HepG2 (cell line): ENCODE results near the gene TBX6. TPM values are rescaled to one million over a fixed set of nuclear protein-coding genes. Genes with fewer than 3 reads are reported as not detected.
A peak's percentile ranks its signal among the peaks of the same experiment; 100 is the strongest.

Experiments
- CC2D1A ChIP-seq: sonication (generic); formaldehyde crosslinking; IDR thresholded peaks from 2 replicates; pipeline ENCODE4 v1.8.1; 2023; ENCODE audit warnings: mild to moderate bottlenecking, missing genetic modification reagents
- DMAP1 ChIP-seq: IDR thresholded peaks from 2 replicates; pipeline ENCODE4 v1.6.1; 2016
- FOXK2 ChIP-seq: fragments of 450-650 bp; IDR thresholded peaks from 2 replicates; pipeline ENCODE4 v1.6.1; 2016
- HES4 ChIP-seq: sonication (generic); formaldehyde crosslinking; IDR thresholded peaks from 2 replicates; pipeline ENCODE4 v1.9.0; 2021; ENCODE audit warnings: mild to moderate bottlenecking, missing genetic modification reagents, borderline replicate concordance
- HMG20B ChIP-seq: conservative IDR thresholded peaks from 2 replicates; pipeline ENCODE4 v1.6.1; 2016; ENCODE audit warnings: missing genetic modification reagents, missing compliant biosample characterization
- MTA1 ChIP-seq: sonication (generic); formaldehyde crosslinking; IDR thresholded peaks from 2 replicates; pipeline ENCODE4 v1.4.0; 2020; ENCODE audit warnings: missing genetic modification reagents, mild to moderate bottlenecking, borderline replicate concordance
- RBM22 ChIP-seq: fragments of 200-400 bp; formaldehyde crosslinking; optimal IDR thresholded peaks from 2 replicates; pipeline ENCODE3; 2017; ENCODE audit warnings: mild to moderate bottlenecking, low read length, moderate library complexity
- SP4 ChIP-seq: sonication (generic); formaldehyde crosslinking; IDR thresholded peaks from 2 replicates; pipeline ENCODE4 v1.8.1; 2023; ENCODE audit warnings: mild to moderate bottlenecking, missing genetic modification reagents
- SRSF1 ChIP-seq: fragments of 200-400 bp; formaldehyde crosslinking; optimal IDR thresholded peaks from 2 replicates; pipeline ENCODE3; 2017; ENCODE audit warnings: mild to moderate bottlenecking, low read depth, low read length, moderate library complexity
- ZNF24 ChIP-seq: fragments of 450-650 bp; IDR thresholded peaks from 2 replicates; pipeline ENCODE4 v1.6.1; 2017; ENCODE audit warnings: antibody characterized with exemption, mild to moderate bottlenecking
- ZNF577 ChIP-seq: sonication (generic); formaldehyde crosslinking; IDR thresholded peaks from 2 replicates; pipeline ENCODE4 v1.4.0; 2020; ENCODE audit warnings: mild to moderate bottlenecking, low read depth, missing genetic modification reagents, borderline replicate concordance
- ZNF615 ChIP-seq: sonication (generic); formaldehyde crosslinking; IDR thresholded peaks from 2 replicates; pipeline ENCODE4 v1.5.0; 2020; ENCODE audit warnings: mild to moderate bottlenecking, missing genetic modification reagents, borderline replicate concordance
- polyA plus RNA-seq, 8 experiments: library from polyadenylated mRNA; depleted of rRNA in 3 of 8; stranded (reverse) in 7 of 8; unstranded in 1 of 8; fragments of >200 nt; fragmentation: Illumina TruSeq in 4 of 8; extraction: Trizol in 4 of 8; gene quantifications; 2 replicates each; pipeline versions ENCODE4 v1.2.1 to v1.2.3, GENCODE V29; 2011 to 2016; ENCODE audit warnings: low read depth in 4 of 8, missing spikeins in 1 of 8, mixed read lengths in 1 of 8; ENCODE audit not compliant: insufficient read depth in 1 of 8
- total RNA-seq, 5 experiments: library from RNA; depleted of rRNA; stranded (reverse); fragments of >200 nt; fragmentation: Illumina TruSeq; extraction: Trizol; gene quantifications; 2 replicates each; pipeline ENCODE4 v1.2.3, GENCODE V29; 2016; ENCODE audit warnings: low read depth in 1 of 5
- TF ChIP-seq, protein P1 (sequence below): IDR thresholded peaks from 2 replicates; pipeline ENCODE4 v1.6.1; 2018; ENCODE audit warnings: missing genetic modification reagents
- TF ChIP-seq, protein P2 (sequence below): sonication (generic); formaldehyde crosslinking; IDR thresholded peaks from 2 replicates; pipeline ENCODE4 v1.4.0; 2020; ENCODE audit warnings: mild to moderate bottlenecking, missing genetic modification reagents
- TF ChIP-seq, protein P3 (sequence below): sonication (generic); formaldehyde crosslinking; IDR thresholded peaks from 2 replicates; pipeline ENCODE4 v1.5.0; 2020; ENCODE audit warnings: mild to moderate bottlenecking, missing genetic modification reagents
- TF ChIP-seq, protein P4 (sequence below): IDR thresholded peaks from 2 replicates; pipeline ENCODE4 v1.6.1; 2016; ENCODE audit warnings: low read depth
- TF ChIP-seq, protein P5 (sequence below): sonication (generic); formaldehyde crosslinking; IDR thresholded peaks from 2 replicates; pipeline ENCODE4 v1.4.0; 2020; ENCODE audit warnings: mild to moderate bottlenecking, missing genetic modification reagents
- TF ChIP-seq, protein P6 (sequence below): sonication (generic); formaldehyde crosslinking; IDR thresholded peaks from 2 replicates; pipeline ENCODE4 v1.5.0; 2020; ENCODE audit warnings: missing genetic modification reagents, mild to moderate bottlenecking, borderline replicate concordance

The TBX6 gene
- total and polyA plus RNA-seq, 2 of the 13 experiments (the other 11 are each of a cell fraction or from before 2014, with no cell fraction given), result 0.24 to 0.42 TPM

DNA sequence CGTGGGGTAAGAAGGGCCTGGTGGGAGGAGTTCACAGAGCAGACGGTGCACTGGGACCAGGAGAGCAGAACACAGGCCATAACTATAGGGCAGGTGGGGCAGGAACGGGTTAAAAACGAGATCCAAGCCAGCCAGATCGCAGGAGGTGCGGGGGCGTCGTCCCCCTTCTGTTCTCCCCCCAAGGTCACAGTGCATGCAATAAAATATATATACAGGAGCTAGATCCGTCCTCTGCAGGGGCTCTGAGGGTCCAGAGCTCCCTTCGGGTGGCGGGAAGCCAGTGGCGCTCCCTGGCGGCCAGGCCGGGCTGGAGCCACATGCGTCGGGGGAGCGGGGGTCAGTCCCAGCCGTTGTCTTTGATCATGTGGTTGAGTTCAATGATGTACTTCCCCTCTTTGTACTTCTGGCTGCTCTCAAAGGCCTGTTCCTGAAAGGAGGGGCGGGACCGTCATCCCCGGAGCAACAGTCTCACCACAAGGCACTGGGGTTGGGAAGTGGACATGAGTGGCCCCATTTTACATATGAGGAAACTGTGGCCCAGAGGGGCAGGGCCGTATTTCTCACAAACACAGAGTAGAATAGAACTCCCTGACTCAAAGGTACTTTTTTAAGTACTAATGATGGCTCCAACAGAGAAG lies 768 bp upstream of the TBX6 start (continued):
- TF ChIP-seq, protein P1, sequence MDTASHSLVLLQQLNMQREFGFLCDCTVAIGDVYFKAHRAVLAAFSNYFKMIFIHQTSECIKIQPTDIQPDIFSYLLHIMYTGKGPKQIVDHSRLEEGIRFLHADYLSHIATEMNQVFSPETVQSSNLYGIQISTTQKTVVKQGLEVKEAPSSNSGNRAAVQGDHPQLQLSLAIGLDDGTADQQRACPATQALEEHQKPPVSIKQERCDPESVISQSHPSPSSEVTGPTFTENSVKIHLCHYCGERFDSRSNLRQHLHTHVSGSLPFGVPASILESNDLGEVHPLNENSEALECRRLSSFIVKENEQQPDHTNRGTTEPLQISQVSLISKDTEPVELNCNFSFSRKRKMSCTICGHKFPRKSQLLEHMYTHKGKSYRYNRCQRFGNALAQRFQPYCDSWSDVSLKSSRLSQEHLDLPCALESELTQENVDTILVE (CRISPR knock-in tag), result peak; percentile 59
- TF ChIP-seq ZNF24 (0 out of 2 replicates have a peak, but pooled peaks have one; percentile 33), SRSF1 (no peak), SP4 (CRISPR knock-in tag) (no peak), ZNF577 (CRISPR knock-in tag) (no peak), MTA1 (CRISPR knock-in tag) (peak; percentile 85), HES4 (CRISPR knock-in tag) (no peak), FOXK2 (no peak), HMG20B (CRISPR knock-in tag) (peak; percentile 28; the same call in 1 of the 2 replicates), CC2D1A (CRISPR knock-in tag) (no peak), DMAP1 (CRISPR knock-in tag) (peak; percentile 86), RBM22 (no peak), ZNF615 (CRISPR knock-in tag) (0 out of 2 replicates have a peak, but pooled peaks have one; percentile 96)
- TF ChIP-seq, protein P2, sequence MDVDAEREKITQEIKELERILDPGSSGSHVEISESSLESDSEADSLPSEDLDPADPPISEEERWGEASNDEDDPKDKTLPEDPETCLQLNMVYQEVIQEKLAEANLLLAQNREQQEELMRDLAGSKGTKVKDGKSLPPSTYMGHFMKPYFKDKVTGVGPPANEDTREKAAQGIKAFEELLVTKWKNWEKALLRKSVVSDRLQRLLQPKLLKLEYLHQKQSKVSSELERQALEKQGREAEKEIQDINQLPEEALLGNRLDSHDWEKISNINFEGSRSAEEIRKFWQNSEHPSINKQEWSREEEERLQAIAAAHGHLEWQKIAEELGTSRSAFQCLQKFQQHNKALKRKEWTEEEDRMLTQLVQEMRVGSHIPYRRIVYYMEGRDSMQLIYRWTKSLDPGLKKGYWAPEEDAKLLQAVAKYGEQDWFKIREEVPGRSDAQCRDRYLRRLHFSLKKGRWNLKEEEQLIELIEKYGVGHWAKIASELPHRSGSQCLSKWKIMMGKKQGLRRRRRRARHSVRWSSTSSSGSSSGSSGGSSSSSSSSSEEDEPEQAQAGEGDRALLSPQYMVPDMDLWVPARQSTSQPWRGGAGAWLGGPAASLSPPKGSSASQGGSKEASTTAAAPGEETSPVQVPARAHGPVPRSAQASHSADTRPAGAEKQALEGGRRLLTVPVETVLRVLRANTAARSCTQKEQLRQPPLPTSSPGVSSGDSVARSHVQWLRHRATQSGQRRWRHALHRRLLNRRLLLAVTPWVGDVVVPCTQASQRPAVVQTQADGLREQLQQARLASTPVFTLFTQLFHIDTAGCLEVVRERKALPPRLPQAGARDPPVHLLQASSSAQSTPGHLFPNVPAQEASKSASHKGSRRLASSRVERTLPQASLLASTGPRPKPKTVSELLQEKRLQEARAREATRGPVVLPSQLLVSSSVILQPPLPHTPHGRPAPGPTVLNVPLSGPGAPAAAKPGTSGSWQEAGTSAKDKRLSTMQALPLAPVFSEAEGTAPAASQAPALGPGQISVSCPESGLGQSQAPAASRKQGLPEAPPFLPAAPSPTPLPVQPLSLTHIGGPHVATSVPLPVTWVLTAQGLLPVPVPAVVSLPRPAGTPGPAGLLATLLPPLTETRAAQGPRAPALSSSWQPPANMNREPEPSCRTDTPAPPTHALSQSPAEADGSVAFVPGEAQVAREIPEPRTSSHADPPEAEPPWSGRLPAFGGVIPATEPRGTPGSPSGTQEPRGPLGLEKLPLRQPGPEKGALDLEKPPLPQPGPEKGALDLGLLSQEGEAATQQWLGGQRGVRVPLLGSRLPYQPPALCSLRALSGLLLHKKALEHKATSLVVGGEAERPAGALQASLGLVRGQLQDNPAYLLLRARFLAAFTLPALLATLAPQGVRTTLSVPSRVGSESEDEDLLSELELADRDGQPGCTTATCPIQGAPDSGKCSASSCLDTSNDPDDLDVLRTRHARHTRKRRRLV, result peak; percentile 74; the same call in 1 of the 2 replicates
- TF ChIP-seq, protein P3, sequence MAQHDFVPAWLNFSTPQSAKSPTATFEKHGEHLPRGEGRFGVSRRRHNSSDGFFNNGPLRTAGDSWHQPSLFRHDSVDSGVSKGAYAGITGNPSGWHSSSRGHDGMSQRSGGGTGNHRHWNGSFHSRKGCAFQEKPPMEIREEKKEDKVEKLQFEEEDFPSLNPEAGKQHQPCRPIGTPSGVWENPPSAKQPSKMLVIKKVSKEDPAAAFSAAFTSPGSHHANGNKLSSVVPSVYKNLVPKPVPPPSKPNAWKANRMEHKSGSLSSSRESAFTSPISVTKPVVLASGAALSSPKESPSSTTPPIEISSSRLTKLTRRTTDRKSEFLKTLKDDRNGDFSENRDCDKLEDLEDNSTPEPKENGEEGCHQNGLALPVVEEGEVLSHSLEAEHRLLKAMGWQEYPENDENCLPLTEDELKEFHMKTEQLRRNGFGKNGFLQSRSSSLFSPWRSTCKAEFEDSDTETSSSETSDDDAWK (CRISPR knock-in tag), result no peak
- TF ChIP-seq, protein P4, sequence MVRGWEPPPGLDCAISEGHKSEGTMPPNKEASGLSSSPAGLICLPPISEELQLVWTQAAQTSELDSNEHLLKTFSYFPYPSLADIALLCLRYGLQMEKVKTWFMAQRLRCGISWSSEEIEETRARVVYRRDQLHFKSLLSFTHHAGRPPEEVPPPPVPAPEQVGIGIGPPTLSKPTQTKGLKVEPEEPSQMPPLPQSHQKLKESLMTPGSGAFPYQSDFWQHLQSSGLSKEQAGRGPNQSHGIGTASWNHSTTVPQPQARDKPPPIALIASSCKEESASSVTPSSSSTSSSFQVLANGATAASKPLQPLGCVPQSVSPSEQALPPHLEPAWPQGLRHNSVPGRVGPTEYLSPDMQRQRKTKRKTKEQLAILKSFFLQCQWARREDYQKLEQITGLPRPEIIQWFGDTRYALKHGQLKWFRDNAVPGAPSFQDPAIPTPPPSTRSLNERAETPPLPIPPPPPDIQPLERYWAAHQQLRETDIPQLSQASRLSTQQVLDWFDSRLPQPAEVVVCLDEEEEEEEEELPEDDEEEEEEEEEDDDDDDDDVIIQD (CRISPR knock-in tag), result no peak
- TF ChIP-seq, protein P5, sequence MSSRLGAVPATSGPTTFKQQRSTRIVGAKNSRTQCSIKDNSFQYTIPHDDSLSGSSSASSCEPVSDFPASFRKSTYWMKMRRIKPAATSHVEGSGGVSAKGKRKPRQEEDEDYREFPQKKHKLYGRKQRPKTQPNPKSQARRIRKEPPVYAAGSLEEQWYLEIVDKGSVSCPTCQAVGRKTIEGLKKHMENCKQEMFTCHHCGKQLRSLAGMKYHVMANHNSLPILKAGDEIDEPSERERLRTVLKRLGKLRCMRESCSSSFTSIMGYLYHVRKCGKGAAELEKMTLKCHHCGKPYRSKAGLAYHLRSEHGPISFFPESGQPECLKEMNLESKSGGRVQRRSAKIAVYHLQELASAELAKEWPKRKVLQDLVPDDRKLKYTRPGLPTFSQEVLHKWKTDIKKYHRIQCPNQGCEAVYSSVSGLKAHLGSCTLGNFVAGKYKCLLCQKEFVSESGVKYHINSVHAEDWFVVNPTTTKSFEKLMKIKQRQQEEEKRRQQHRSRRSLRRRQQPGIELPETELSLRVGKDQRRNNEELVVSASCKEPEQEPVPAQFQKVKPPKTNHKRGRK (CRISPR knock-in tag), result no peak
- TF ChIP-seq, protein P6, sequence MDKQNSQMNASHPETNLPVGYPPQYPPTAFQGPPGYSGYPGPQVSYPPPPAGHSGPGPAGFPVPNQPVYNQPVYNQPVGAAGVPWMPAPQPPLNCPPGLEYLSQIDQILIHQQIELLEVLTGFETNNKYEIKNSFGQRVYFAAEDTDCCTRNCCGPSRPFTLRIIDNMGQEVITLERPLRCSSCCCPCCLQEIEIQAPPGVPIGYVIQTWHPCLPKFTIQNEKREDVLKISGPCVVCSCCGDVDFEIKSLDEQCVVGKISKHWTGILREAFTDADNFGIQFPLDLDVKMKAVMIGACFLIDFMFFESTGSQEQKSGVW, result peak; percentile 65; the same call in 1 of the 2 replicates
